Parathyroid adenoma (tissue), 2 donors: ENCODE measurements around the gene SLC13A3.

Source experiments
- H2AFZ ChIP-seq: fragments of 300-600 bp; sonication (generic); one replicate; pipeline ENCODE4 v1.7.0; 2017; ENCODE audit warnings: antibody characterized with exemption, mild to moderate bottlenecking
- H3K27ac ChIP-seq: fragments of 300-600 bp; sonication (generic); one replicate; pipeline ENCODE4 v1.7.0; 2017
- H3K27me3 ChIP-seq: fragments of 300-600 bp; sonication (generic); one replicate; pipeline ENCODE4 v1.7.0; 2017; ENCODE audit warnings: low read length; ENCODE audit not compliant: control insufficient read depth, insufficient read depth
- H3K36me3 ChIP-seq: fragments of 300-600 bp; sonication (generic); one replicate; pipeline ENCODE4 v1.7.0; 2017; ENCODE audit warnings: low read length; ENCODE audit not compliant: control insufficient read depth, insufficient read depth
- H3K4me1 ChIP-seq: fragments of 300-600 bp; sonication (generic); one replicate; pipeline ENCODE4 v1.7.0; 2017; ENCODE audit warnings: control low read depth
- H3K4me2 ChIP-seq: fragments of 300-600 bp; sonication (generic); one replicate; pipeline ENCODE4 v1.7.0; 2017; ENCODE audit warnings: low read length
- H3K4me3 ChIP-seq: fragments of 300-600 bp; sonication (generic); one replicate; pipeline ENCODE4 v1.7.0; 2017; ENCODE audit warnings: low read depth, low read length
- H3K79me2 ChIP-seq: fragments of 300-600 bp; sonication (generic); one replicate; pipeline ENCODE4 v1.7.0; 2017; ENCODE audit warnings: control low read depth
- H3K9ac ChIP-seq: fragments of 300-600 bp; sonication (generic); one replicate; pipeline ENCODE4 v1.7.0; 2017; ENCODE audit warnings: mild to moderate bottlenecking
- H3K9me3 ChIP-seq: fragments of 300-600 bp; sonication (generic); one replicate; pipeline ENCODE4 v1.7.0; 2017; ENCODE audit warnings: low read length; ENCODE audit not compliant: control insufficient read depth
- TF ChIP-seq, protein P1 (sequence below): fragments of 300-600 bp; sonication (generic); IDR thresholded peaks from one replicate; pipeline ENCODE4 v1.7.0; 2017; ENCODE audit warnings: antibody characterized with exemption, mild to moderate bottlenecking
- donor health status: primary hyperparathyroidism.

The SLC13A3 gene

DNA sequence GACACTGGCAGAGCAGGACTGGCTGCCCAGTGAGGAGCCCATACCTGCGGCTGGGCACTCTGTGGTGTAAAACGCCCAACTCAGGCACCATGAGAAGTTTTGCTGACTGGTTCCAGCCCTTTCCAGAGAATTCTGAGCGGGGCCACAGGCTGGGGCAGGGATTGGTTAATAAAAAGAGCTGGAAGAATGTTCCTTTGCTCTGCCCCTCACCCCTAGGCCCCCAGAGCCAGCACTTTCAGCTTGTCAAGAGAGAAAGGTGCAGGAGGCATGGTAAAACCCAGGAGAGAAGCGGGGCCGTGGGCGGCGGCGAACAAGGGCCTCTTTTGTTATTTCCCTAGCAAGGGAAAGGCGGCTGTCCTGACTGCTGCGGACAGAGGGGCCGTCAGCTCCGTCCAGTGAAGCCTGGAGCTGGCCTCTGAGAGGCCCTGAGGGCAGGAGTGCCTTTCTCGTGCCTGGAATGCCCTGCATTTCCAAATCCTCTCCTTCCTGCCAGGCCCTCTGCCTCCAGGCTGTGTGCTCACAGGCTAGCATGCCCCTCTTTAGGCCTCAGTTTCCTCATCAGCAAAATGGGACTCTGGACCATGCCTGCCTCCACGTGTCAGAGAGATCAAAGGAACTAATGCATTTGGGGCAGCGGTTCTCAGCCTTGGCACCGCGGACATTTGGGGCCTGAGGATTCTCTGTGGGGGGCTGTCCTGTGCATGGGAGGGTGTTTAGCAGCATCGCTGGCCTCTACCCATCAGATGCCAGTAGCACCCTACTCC, 12.9 kb downstream of the SLC13A3 start:
- Histone ChIP-seq H3K4me1 (no peaks in the 10 kb centered on the region), H3K4me2 (no peak overlapping the region), H3K9me3 (no peaks in the 10 kb centered on the region), H3K9ac (no peak overlapping the region), H3K27ac (no peak overlapping the region), H3K4me3 (no peak overlapping the region), H3K36me3 (no peaks in the 10 kb centered on the region), H3K79me2 (no peaks in the 10 kb centered on the region), H3K27me3 (no peaks in the 10 kb centered on the region), H2AFZ (no peak overlapping the region)
- TF ChIP-seq, protein P1, sequence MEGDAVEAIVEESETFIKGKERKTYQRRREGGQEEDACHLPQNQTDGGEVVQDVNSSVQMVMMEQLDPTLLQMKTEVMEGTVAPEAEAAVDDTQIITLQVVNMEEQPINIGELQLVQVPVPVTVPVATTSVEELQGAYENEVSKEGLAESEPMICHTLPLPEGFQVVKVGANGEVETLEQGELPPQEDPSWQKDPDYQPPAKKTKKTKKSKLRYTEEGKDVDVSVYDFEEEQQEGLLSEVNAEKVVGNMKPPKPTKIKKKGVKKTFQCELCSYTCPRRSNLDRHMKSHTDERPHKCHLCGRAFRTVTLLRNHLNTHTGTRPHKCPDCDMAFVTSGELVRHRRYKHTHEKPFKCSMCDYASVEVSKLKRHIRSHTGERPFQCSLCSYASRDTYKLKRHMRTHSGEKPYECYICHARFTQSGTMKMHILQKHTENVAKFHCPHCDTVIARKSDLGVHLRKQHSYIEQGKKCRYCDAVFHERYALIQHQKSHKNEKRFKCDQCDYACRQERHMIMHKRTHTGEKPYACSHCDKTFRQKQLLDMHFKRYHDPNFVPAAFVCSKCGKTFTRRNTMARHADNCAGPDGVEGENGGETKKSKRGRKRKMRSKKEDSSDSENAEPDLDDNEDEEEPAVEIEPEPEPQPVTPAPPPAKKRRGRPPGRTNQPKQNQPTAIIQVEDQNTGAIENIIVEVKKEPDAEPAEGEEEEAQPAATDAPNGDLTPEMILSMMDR, result no peak

DNA sequence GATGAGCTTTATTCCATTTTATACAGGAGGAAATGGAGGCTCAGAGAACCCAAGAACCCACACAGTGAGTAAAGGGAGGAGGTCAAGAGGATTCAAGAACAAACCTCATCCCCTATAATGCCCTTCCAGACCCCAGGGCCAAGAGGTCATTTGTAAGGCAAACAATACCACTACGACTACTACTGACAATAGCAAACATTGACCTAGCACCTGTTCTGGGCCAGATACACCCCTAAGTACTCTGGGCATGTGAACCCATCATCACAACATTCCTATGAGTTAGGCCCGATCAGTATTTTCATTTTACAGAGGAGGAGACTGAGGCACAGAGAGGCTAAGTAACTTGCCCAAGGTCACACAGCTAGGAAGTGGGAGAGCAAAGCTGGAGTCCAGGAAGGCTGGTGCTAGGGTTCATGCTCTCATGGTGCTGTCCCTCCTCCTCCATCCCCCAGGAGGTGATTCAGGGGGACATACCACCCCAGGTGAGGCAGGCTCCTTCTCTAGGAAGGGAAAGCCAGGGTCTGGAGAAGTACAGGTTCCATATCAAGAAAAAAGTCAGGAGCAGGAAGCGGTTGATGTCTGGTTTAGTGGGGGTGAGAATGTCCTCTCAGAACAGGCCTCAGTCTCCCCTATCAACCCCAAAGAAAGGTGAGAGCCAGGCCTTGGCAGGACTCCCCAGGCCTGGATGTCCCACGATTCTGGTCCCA, 13.7 kb downstream of the SLC13A3 start:
- TF ChIP-seq, protein P1, result no peak
- no peaks in the 10 kb centered on the region for H3K9me3 ChIP-seq
- no peak overlapping the region for H2AFZ ChIP-seq
- no peaks in the 10 kb centered on the region for H3K36me3 ChIP-seq
- H3K4me3 ChIP-seq, result no peak overlapping the region
- no peak overlapping the region for H3K9ac ChIP-seq
- no peaks in the 10 kb centered on the region for H3K79me2 ChIP-seq
- H3K4me1 ChIP-seq, result no peaks in the 10 kb centered on the region
- H3K4me2 ChIP-seq, result no peak overlapping the region
- no peak overlapping the region for H3K27ac ChIP-seq
- no peaks in the 10 kb centered on the region for H3K27me3 ChIP-seq

DNA sequence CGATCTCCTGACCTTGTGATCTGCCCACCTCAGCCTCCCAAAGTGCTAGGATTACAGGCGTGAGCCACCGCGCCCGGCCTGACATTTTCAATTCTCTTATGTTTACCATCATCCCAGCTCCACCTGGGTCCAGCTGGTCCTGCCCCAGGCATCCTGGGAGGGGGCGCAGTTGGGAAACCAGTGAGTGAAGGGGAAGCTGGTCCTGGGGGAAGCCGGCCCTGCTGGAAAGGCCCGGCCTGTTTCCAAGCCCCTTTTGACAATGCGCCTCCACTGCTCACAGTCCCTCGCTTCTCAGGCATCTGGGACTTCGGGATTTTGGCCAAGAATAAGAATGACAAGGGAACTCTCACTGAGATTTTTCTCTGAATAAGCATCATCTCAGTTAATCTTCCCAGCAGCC, 14.2 kb downstream of the SLC13A3 start:
- TF ChIP-seq, protein P1, result no peak
- Histone ChIP-seq H3K4me2 (no peak overlapping the region), H2AFZ (no peak overlapping the region), H3K79me2 (no peaks in the 10 kb centered on the region), H3K4me1 (no peaks in the 10 kb centered on the region), H3K27ac (no peak overlapping the region), H3K4me3 (no peak overlapping the region), H3K9me3 (no peaks in the 10 kb centered on the region), H3K27me3 (no peaks in the 10 kb centered on the region), H3K36me3 (no peaks in the 10 kb centered on the region), H3K9ac (no peak overlapping the region)

DNA sequence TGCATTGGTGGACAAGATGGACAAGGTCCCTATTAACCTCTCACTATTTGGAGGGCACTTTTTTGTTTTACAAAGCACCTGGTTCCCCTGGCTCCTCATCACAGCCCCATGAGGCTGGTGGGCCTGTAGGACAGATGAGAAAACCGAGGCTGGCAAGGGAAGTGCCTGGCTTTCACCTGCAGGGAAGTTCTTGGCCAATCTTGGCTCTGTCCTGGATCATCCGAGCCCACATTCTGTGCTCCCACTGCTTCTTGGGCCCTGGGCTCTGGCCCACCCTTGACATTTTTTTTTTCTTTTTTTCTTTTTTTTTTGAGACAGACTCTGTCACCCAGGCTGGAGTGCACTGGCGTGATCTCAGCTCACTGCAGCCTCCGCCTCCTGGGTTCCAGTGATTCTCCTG, 14.7 kb downstream of the SLC13A3 start:
- no peak overlapping the region for H2AFZ ChIP-seq
- H3K9ac ChIP-seq, result no peak overlapping the region
- H3K36me3 ChIP-seq, result no peaks in the 10 kb centered on the region
- no peaks in the 10 kb centered on the region for H3K79me2 ChIP-seq
- TF ChIP-seq, protein P1, result no peak
- H3K4me3 ChIP-seq, result no peak overlapping the region
- no peak overlapping the region for H3K4me2 ChIP-seq
- no peaks in the 10 kb centered on the region for H3K27me3 ChIP-seq
- H3K9me3 ChIP-seq, result no peaks in the 10 kb centered on the region
- H3K27ac ChIP-seq, result no peak overlapping the region
- H3K4me1 ChIP-seq, result no peaks in the 10 kb centered on the region
